ENCODE results near the gene INPP5A.

Gene INPP5A

DNA sequence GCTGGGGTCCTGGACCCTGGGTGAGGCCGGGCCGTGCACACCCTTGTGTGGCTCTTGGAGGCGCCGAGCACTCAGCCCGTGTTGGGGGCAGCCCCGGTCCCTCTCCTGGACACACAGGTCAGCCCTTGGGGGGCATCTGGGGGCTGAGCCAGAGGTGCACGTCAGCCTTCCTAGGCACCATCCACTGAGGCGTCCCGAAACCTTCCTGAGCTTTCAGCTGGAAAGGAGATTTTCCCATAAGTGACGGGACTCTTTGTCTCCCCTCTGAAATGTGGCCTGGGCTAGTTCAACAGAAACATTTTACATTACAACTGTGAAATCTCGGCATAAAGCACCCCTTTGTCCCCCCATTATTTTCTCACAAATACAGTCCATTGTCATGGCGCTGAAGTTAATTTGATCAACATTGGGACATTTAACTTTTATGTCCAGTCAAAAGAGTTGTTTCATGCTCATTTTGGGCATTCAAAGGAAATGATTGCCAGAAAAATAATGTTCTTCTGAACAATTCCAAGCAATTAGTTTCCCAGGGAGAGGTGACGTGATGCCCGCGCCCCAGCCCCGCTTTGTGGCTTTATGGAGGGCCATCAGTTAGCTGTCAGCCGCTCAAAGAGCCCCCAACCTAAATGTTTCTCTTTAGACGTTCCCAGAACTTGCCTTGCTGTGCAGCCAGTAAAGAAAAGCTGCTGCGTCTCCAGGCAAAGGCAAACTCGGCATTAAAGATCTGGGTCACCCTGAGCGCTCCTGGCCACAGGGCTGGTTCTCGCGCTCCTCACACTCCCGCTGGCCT, 177.6 kb downstream of the INPP5A start:
- peak; percentile 35; the same call in 1 of the 2 replicates for TF ChIP-seq ZBTB7A (IDR thresholded peaks at IDR 0.05; ENCODE audit: low read depth)
- no peak; the same call in 1 of the 2 replicates for TF ChIP-seq RAD21 (IDR thresholded peaks at IDR 0.05; ENCODE audit: low read depth)

DNA sequence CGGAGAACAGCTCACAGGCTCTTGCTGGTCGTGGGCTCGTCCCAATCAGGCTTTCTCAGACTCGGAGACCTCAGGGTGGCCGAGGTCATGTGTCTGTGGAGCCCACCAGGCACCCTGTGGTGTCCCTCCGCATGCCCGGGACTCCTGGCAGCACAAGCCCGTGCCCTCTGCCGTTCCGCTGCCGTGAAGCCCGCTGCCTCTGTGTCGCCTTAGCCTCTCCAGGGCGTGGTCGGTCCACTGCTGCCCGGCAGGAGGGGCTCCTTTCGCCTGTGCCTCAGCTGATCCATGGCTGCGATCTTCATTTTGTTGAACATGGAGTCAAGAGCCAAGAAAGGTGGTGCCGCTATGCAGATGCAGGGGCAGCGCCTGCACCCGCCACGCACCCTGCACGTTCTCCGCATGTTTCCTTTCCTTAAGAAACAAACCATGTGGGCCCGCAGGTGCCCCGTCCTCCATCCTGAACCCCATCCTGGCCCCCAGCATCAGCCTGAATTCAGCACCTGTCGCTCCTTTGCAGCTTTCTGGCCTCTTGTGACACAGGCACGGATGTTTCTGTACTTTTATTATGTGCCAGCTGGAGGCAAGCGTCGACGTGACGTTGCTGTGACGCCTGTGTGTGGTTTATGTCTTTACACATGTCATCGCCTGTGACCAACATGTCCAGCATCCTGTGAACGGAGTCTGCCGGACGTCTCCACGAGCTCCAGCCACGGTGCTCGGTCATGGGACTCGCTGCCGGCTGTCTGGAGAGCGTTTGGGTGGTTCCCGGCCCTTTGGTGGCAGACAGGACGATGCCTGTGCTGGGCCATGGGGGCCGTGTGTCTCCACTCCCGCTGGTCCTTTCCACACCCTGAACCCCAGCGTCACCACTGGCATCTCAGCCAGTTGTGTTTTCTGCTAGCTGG, 178.4 kb downstream of the INPP5A start:
- TF ChIP-seq EP300 (IDR thresholded peaks at IDR 0.05; ENCODE audit: borderline replicate concordance), result no peak
- TF ChIP-seq TAF1 (IDR thresholded peaks at IDR 0.05; ENCODE audit: low read depth), result no peak
- TF ChIP-seq ZBTB7A (IDR thresholded peaks at IDR 0.05; ENCODE audit: low read depth), result no peak
- no peak for TF ChIP-seq TCF12 (IDR thresholded peaks at IDR 0.05; ENCODE audit: low read depth)
- TF ChIP-seq, protein P1, sequence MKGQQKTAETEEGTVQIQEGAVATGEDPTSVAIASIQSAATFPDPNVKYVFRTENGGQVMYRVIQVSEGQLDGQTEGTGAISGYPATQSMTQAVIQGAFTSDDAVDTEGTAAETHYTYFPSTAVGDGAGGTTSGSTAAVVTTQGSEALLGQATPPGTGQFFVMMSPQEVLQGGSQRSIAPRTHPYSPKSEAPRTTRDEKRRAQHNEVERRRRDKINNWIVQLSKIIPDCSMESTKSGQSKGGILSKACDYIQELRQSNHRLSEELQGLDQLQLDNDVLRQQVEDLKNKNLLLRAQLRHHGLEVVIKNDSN (IDR thresholded peaks at IDR 0.05), result no peak
- TF ChIP-seq, protein P2, sequence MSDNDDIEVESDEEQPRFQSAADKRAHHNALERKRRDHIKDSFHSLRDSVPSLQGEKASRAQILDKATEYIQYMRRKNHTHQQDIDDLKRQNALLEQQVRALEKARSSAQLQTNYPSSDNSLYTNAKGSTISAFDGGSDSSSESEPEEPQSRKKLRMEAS (IDR thresholded peaks at IDR 0.05), result no peak
- no peak for TF ChIP-seq CEBPB (IDR thresholded peaks at IDR 0.05)
- no peak for TF ChIP-seq RAD21 (IDR thresholded peaks at IDR 0.05; ENCODE audit: low read depth)
- no peak for TF ChIP-seq CREB1 (IDR thresholded peaks at IDR 0.05; ENCODE audit: low read depth)
- TF ChIP-seq NFIC (IDR thresholded peaks at IDR 0.05), result no peak
- no peak for TF ChIP-seq FOXM1 (IDR thresholded peaks at IDR 0.05; ENCODE audit: borderline replicate concordance, low read depth)

DNA sequence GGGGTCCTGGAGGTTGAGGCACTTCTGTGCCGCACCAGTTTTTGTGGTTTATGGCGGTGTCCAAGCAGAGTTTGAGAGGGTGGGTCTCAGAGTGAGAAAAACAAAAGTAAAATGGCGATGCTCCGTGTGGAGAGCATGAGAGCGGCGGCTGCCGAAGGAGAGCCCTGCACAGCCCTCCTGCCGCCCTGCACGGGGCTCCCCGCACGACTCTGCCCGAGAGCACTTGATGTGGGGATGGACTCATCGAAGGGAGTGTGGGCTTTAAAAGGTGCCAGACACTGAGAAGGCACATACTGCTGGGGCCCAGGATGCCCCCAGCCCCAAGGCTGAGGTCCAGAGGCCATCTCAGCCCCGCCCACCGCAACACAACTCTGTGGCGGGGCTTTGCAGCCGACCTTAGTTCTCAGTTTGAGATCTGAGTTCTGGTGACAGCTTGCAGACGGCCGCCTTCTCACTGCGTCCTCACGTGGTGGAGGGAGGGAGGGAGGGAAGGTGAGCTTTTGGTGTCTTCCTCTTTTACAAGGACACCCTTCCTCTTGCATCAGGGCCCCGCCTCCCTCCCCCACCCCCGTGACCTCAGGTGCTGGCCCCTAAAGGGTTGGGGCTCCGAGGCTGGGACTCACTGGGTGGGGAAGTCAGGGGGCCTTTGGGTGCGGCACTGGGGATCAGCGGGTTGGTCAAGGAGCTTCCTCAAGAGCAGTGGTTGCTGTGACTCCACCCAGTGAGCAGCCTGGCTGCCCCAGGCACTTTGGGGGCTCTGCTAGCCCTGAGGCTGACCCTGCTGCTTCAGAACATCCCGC, 179.3 kb downstream of the INPP5A start:
- no peak for TF ChIP-seq FOXM1 (IDR thresholded peaks at IDR 0.05; ENCODE audit: borderline replicate concordance, low read depth)
- no peak for TF ChIP-seq RAD21 (IDR thresholded peaks at IDR 0.05; ENCODE audit: low read depth)
- no peak for TF ChIP-seq NFIC (IDR thresholded peaks at IDR 0.05)
- TF ChIP-seq TAF1 (IDR thresholded peaks at IDR 0.05; ENCODE audit: low read depth), result no peak
- TF ChIP-seq CREB1 (IDR thresholded peaks at IDR 0.05; ENCODE audit: low read depth), result no peak
- TF ChIP-seq EP300 (IDR thresholded peaks at IDR 0.05; ENCODE audit: borderline replicate concordance), result no peak
- TF ChIP-seq, protein P3, sequence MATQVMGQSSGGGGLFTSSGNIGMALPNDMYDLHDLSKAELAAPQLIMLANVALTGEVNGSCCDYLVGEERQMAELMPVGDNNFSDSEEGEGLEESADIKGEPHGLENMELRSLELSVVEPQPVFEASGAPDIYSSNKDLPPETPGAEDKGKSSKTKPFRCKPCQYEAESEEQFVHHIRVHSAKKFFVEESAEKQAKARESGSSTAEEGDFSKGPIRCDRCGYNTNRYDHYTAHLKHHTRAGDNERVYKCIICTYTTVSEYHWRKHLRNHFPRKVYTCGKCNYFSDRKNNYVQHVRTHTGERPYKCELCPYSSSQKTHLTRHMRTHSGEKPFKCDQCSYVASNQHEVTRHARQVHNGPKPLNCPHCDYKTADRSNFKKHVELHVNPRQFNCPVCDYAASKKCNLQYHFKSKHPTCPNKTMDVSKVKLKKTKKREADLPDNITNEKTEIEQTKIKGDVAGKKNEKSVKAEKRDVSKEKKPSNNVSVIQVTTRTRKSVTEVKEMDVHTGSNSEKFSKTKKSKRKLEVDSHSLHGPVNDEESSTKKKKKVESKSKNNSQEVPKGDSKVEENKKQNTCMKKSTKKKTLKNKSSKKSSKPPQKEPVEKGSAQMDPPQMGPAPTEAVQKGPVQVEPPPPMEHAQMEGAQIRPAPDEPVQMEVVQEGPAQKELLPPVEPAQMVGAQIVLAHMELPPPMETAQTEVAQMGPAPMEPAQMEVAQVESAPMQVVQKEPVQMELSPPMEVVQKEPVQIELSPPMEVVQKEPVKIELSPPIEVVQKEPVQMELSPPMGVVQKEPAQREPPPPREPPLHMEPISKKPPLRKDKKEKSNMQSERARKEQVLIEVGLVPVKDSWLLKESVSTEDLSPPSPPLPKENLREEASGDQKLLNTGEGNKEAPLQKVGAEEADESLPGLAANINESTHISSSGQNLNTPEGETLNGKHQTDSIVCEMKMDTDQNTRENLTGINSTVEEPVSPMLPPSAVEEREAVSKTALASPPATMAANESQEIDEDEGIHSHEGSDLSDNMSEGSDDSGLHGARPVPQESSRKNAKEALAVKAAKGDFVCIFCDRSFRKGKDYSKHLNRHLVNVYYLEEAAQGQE (IDR thresholded peaks at IDR 0.05; ENCODE audit: low read depth), result no peak
- no peak for TF ChIP-seq EGR1 (IDR thresholded peaks at IDR 0.05)
- TF ChIP-seq, protein P2 (IDR thresholded peaks at IDR 0.05), result no peak
- no peak for TF ChIP-seq TEAD4 (IDR thresholded peaks at IDR 0.05)
- TF ChIP-seq YY1 (IDR thresholded peaks at IDR 0.05; ENCODE audit: low read depth), result no peak
- TF ChIP-seq CEBPB (IDR thresholded peaks at IDR 0.05), result no peak

DNA sequence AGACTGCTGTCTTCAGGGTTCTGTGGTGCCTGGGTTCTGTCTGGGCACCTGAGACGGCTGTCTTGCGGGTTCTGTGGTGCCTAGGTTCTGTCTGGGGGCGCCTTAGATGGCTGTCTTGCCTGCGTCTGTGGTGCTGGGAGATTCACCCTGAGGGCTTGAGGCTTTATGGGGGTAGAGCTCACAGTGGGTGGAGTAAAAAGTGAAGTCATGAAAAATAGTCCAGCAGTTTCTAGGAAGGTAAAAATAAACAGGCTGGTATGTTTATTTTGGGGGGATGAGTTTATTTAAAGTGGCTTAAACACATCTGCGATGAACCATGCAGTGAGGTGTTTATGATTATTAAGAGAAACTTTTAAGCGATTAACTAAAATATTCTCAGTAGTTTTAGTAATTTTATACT, 184.1 kb downstream of the INPP5A start:
- no peak for TF ChIP-seq RAD21 (IDR thresholded peaks at IDR 0.05; ENCODE audit: low read depth)
- TF ChIP-seq CREB1 (IDR thresholded peaks at IDR 0.05; ENCODE audit: low read depth), result no peak
- TF ChIP-seq, protein P2 (IDR thresholded peaks at IDR 0.05), result no peak
- TF ChIP-seq CEBPB (IDR thresholded peaks at IDR 0.05), result no peak
- TF ChIP-seq TAF1 (IDR thresholded peaks at IDR 0.05; ENCODE audit: low read depth), result no peak
- TF ChIP-seq NFIC (IDR thresholded peaks at IDR 0.05), result no peak
- no peak for TF ChIP-seq ZBTB7A (IDR thresholded peaks at IDR 0.05; ENCODE audit: low read depth)
- no peak for TF ChIP-seq TCF12 (IDR thresholded peaks at IDR 0.05; ENCODE audit: low read depth)
- no peak for TF ChIP-seq YY1 (IDR thresholded peaks at IDR 0.05; ENCODE audit: low read depth)
- TF ChIP-seq, protein P3 (IDR thresholded peaks at IDR 0.05; ENCODE audit: low read depth), result no peak
